T-helper 1 cell (primary cell): ENCODE results near the gene PSMB3.
"Not testable (repeated sequence)": the region's sequence is repeated elsewhere in the genome, so short reads cannot be mapped to it uniquely, and the experiment has no call there.

Source experiments
- DNase-seq, 5 donors: peaks; one replicate each; pipeline ENCODE4 v3.0.0-alpha.2; 2012 to 2020

PSMB3 gene

GRCh38 chr17:38750044-38750311 lies 2.6 kb upstream of the PSMB3 start:
- no peak for DNase-seq

GRCh38 chr17:38750312-38751121 lies 2.0 kb upstream of the PSMB3 start:
- no peak for DNase-seq

- DNase-seq = no peak
These were observed 1.3 kb upstream of the PSMB3 start for GRCh38 chr17:38751144-38751807.

GRCh38 chr17:38751808-38752307 lies 683 bp upstream of the PSMB3 start:
- peak; percentile 44 to 87 (median 67) for DNase-seq

GRCh38 chr17:38753071-38753506 lies 548 bp downstream of the PSMB3 start:
- DNase-seq = no peak

- peak in 1 of 5 donors; percentile 36 for DNase-seq
These were observed 9.1 kb downstream of the PSMB3 start for GRCh38 chr17:38761612-38762011.

- no peak for DNase-seq
These were observed 9.7 kb downstream of the PSMB3 start for GRCh38 chr17:38762231-38762630.

- DNase-seq = no peak
These were observed 13.8 kb downstream of the PSMB3 start for GRCh38 chr17:38766341-38766740.

- DNase-seq = no peak
These were observed 15.9 kb downstream of the PSMB3 start for GRCh38 chr17:38768417-38768816.

GRCh38 chr17:38773258-38773657 lies 20.7 kb downstream of the PSMB3 start:
- no peak for DNase-seq

GRCh38 chr17:38777641-38778250 lies 25.2 kb downstream of the PSMB3 start:
- DNase-seq = no peak

GRCh38 chr17:38779965-38780752 lies 27.6 kb downstream of the PSMB3 start:
- no peak for DNase-seq

GRCh38 chr17:38783227-38783626 lies 30.7 kb downstream of the PSMB3 start:
- DNase-seq = no peak

- DNase-seq = no peak
These were observed 33.8 kb downstream of the PSMB3 start for GRCh38 chr17:38786372-38786771.

- DNase-seq = not testable (repeated sequence)
These were observed 35.5 kb downstream of the PSMB3 start for GRCh38 chr17:38787999-38788398.

- no peak for DNase-seq
These were observed 36.6 kb downstream of the PSMB3 start for GRCh38 chr17:38789185-38789584.

- DNase-seq = not testable (repeated sequence)
These were observed 37.7 kb downstream of the PSMB3 start for GRCh38 chr17:38790148-38790707.

GRCh38 chr17:38791162-38791561 lies 38.6 kb downstream of the PSMB3 start:
- no peak for DNase-seq

GRCh38 chr17:38794221-38794620 lies 41.7 kb downstream of the PSMB3 start:
- DNase-seq = no peak

- DNase-seq = no peak
These were observed 44.1 kb downstream of the PSMB3 start for GRCh38 chr17:38796451-38797157.

- DNase-seq = no peak
These were observed 44.6 kb downstream of the PSMB3 start for GRCh38 chr17:38797158-38797490.

GRCh38 chr17:38797828-38798227 lies 45.3 kb downstream of the PSMB3 start:
- no peak for DNase-seq
